IMR-90 (cell line): Measurements from ENCODE around the gene DYNLRB1. TPM values are rescaled to one million over a fixed set of nuclear protein-coding genes. Genes with fewer than 3 reads are reported as not detected.

Experiments used
- ATAC-seq: fragments of 200-7000 bp; cut with Tn5 transposase; 2 replicates; pipeline ENCODE4 v1.9.1; 2020; ENCODE audit warnings: low read depth, mild to moderate bottlenecking, moderate library complexity
- BruUV-seq: library from RNA; stranded (reverse); fragments of 400-500 nt; replicated peaks from 2 replicates; lab custom pipeline; 2021; lab: Mats Ljungman, UMichigan
- CTCF ChIA-PET: fragments of 300-600 bp; formaldehyde crosslinking; extraction: SDS; loops from one replicate; lab custom pipeline; 2021; ENCODE audit warnings: antibody characterized with exemption; lab: Yijun Ruan, JAX
- POLR2A ChIA-PET: fragments of 300-600 bp; sonication (Branson Sonifier 250); formaldehyde crosslinking; loops from one replicate; lab custom pipeline; 2022; ENCODE audit warnings: antibody characterized with exemption; ENCODE audit not compliant: unreplicated experiment; lab: Charles Lee
- DNase-seq: peaks from one replicate; pipeline ENCODE4 v3.0.0; 2013
- H2AFZ ChIP-seq: replicated peaks from 2 replicates; pipeline ENCODE3; 2013; ENCODE audit warnings: low read length, mild to moderate bottlenecking; ENCODE audit not compliant: poor library complexity
- H2AK5ac ChIP-seq: 2 replicates; pipeline ENCODE4 v1.6.1; 2013; ENCODE audit warnings: low read depth, low read length, inconsistent platforms
- H2AK9ac ChIP-seq: replicated peaks from 2 replicates; pipeline ENCODE3; 2013; ENCODE audit warnings: mild to moderate bottlenecking, low read depth, low read length, moderate library complexity; ENCODE audit not compliant: poor library complexity
- H2BK120ac ChIP-seq: 2 replicates; pipeline ENCODE4 v1.6.1; 2013; ENCODE audit warnings: low read depth, low read length, inconsistent platforms
- H2BK15ac ChIP-seq: 3 replicates; pipeline ENCODE4 v1.6.1; 2013; ENCODE audit warnings: low read depth, low read length, inconsistent platforms
- H2BK20ac ChIP-seq: 2 replicates; pipeline ENCODE4 v1.6.1; 2013; ENCODE audit warnings: low read depth, mild to moderate bottlenecking, inconsistent platforms, low read length, moderate library complexity
- H2BK5ac ChIP-seq: 2 replicates; pipeline ENCODE4 v1.6.1; 2013; ENCODE audit warnings: mild to moderate bottlenecking, low read depth, low read length, inconsistent platforms; ENCODE audit not compliant: poor library complexity, severe bottlenecking
- H3K14ac ChIP-seq: replicated peaks from 2 replicates; pipeline ENCODE4 v1.6.1; 2013; ENCODE audit warnings: low read depth, low read length, inconsistent platforms
- H3K18ac ChIP-seq: 2 replicates; pipeline ENCODE4 v1.6.1; 2013; ENCODE audit warnings: low read depth, low read length, control low read depth
- H3K23ac ChIP-seq: 2 replicates; pipeline ENCODE4 v1.6.1; 2013; ENCODE audit warnings: low read depth, low read length, inconsistent platforms
- H3K27ac ChIP-seq: 2 replicates; pipeline ENCODE4 v1.5.1; 2013; ENCODE audit warnings: mild to moderate bottlenecking, control low read depth, low read length; ENCODE audit not compliant: insufficient read depth
- H3K27me3 ChIP-seq: 2 replicates; pipeline ENCODE4 v1.6.1; 2013; ENCODE audit warnings: low read length; ENCODE audit not compliant: control insufficient read depth, insufficient read depth
- H3K36me3 ChIP-seq: 2 replicates; pipeline ENCODE4 v1.6.1; 2013; ENCODE audit warnings: low read length, mixed read lengths; ENCODE audit not compliant: control insufficient read depth, insufficient read depth
- H3K4ac ChIP-seq: 2 replicates; pipeline ENCODE4 v1.6.1; 2013; ENCODE audit warnings: low read depth, low read length, inconsistent platforms
- H3K4me1 ChIP-seq: 2 replicates; pipeline ENCODE4 v1.6.1; 2013; ENCODE audit warnings: low read length, mixed read lengths; ENCODE audit not compliant: control insufficient read depth, insufficient read depth
- H3K4me2 ChIP-seq: 2 replicates; pipeline ENCODE4 v1.6.1; 2013; ENCODE audit warnings: low read depth, mild to moderate bottlenecking, control low read depth, low read length, moderate library complexity
- H3K4me3 ChIP-seq: 2 replicates; pipeline ENCODE4 v1.5.1; 2013; ENCODE audit warnings: low read depth, mild to moderate bottlenecking, control low read depth, low read length, moderate library complexity; ENCODE audit not compliant: insufficient read depth
- H3K56ac ChIP-seq: 2 replicates; pipeline ENCODE4 v1.6.1; 2013; ENCODE audit warnings: low read length, inconsistent platforms; ENCODE audit not compliant: insufficient read depth; ENCODE audit errors: extremely low read depth
- H3K79me1 ChIP-seq, 2 experiments: 2 replicates each; pipeline ENCODE4 v1.6.1; 2013; ENCODE audit warnings: low read length in 2 of 2, inconsistent platforms in 1 of 2, low read depth in 1 of 2
- H3K9ac ChIP-seq: 2 replicates; pipeline ENCODE4 v1.6.1; 2013; ENCODE audit warnings: low read depth, low read length, control low read depth
- H3K9me1 ChIP-seq: 2 replicates; pipeline ENCODE4 v1.6.1; 2013; ENCODE audit warnings: low read length, inconsistent platforms; ENCODE audit not compliant: insufficient read depth
- H3K9me3 ChIP-seq: 2 replicates; pipeline ENCODE4 v1.6.1; 2013; ENCODE audit warnings: low read length; ENCODE audit not compliant: control insufficient read depth, insufficient read depth
- H4K20me1 ChIP-seq: 2 replicates; pipeline ENCODE4 v1.6.1; 2013; ENCODE audit warnings: low read length, inconsistent platforms; ENCODE audit not compliant: insufficient read depth
- H4K5ac ChIP-seq: 2 replicates; pipeline ENCODE4 v1.6.1; 2013; ENCODE audit warnings: mild to moderate bottlenecking, low read depth, low read length, control low read depth
- H4K8ac ChIP-seq, 2 experiments: 2 replicates each; pipeline ENCODE4 v1.6.1; 2013; ENCODE audit warnings: low read depth in 2 of 2, low read length in 2 of 2, control low read depth in 1 of 2, inconsistent platforms in 1 of 2
- H4K91ac ChIP-seq: 2 replicates; pipeline ENCODE4 v1.6.1; 2013; ENCODE audit warnings: low read depth, low read length, inconsistent platforms; ENCODE audit not compliant: insufficient read depth
- BHLHE40 ChIP-seq: fragments of 150-350 bp; IDR thresholded peaks from 2 replicates; pipeline ENCODE4 v1.6.1; 2016; ENCODE audit warnings: mild to moderate bottlenecking, low read depth, low read length
- CEBPB ChIP-seq: IDR thresholded peaks from 2 replicates; pipeline ENCODE4 v1.6.1; 2012; ENCODE audit warnings: low read depth, low read length, improper control_type of control experiment
- CHD1 ChIP-seq: IDR thresholded peaks from 2 replicates; pipeline ENCODE4 v1.6.1; 2012; ENCODE audit warnings: low read depth, low read length, improper control_type of control experiment
- FOS ChIP-seq: fragments of 150-350 bp; IDR thresholded peaks from 2 replicates; pipeline ENCODE4 v1.6.1; 2016; ENCODE audit warnings: low read depth, low read length
- MAFK ChIP-seq: IDR thresholded peaks from 2 replicates; pipeline ENCODE4 v1.6.1; 2012; ENCODE audit warnings: low read depth, low read length, improper control_type of control experiment
- MAZ ChIP-seq: IDR thresholded peaks from 2 replicates; pipeline ENCODE4 v1.6.1; 2012; ENCODE audit warnings: low read depth, mild to moderate bottlenecking, low read length, improper control_type of control experiment, moderate library complexity, borderline replicate concordance
- MXI1 ChIP-seq: IDR thresholded peaks from 2 replicates; pipeline ENCODE4 v1.6.1; 2012; ENCODE audit warnings: low read depth, mild to moderate bottlenecking, low read length, moderate library complexity, borderline replicate concordance
- NFE2L2 ChIP-seq: fragments of 150-350 bp; IDR thresholded peaks from 2 replicates; pipeline ENCODE4 v1.6.1; 2016; ENCODE audit warnings: low read depth, mild to moderate bottlenecking, low read length
- POLR2A ChIP-seq: IDR thresholded peaks from 2 replicates; pipeline ENCODE4 v1.6.1; 2012; ENCODE audit warnings: mild to moderate bottlenecking, low read depth, low read length
- RAD21 ChIP-seq: IDR thresholded peaks from 2 replicates; pipeline ENCODE4 v1.6.1; 2012; ENCODE audit warnings: low read length, improper control_type of control experiment
- RCOR1 ChIP-seq: IDR thresholded peaks from 2 replicates; pipeline ENCODE4 v1.6.1; 2012; ENCODE audit warnings: mild to moderate bottlenecking, low read length, improper control_type of control experiment; ENCODE audit not compliant: insufficient replicate concordance
- SMC3 ChIP-seq: fragments of 150-350 bp; IDR thresholded peaks from 2 replicates; pipeline ENCODE4 v1.6.1; 2016; ENCODE audit warnings: low read depth, mild to moderate bottlenecking, antibody characterized with exemption, low read length, moderate library complexity
- WGBS, 2 experiments: methylation state at CpG; one replicate each; pipeline versions ENCODE4 v1.1.5 to v1.1.7; 2013; ENCODE audit warnings: missing lambda C conversion rate in 2 of 2; ENCODE audit not compliant: insufficient read length in 1 of 2; ENCODE audit errors: extremely low coverage in 2 of 2; 5-methylcytosine and 5-hydroxymethylcytosine counted together
- dilution Hi-C: fragments of 300-500 bp; cut with HindIII; formaldehyde crosslinking; loops from one replicate; pipeline ENCODE4 v1.14.3; 2018; ENCODE audit warnings: low sequenced_read_pairs; ENCODE audit not compliant: unreplicated experiment
- in situ Hi-C: fragments of 300-500 bp; cut with MboI; formaldehyde crosslinking; loops from 3 replicates; pipeline ENCODE4 v1.14.3; 2019; ENCODE audit warnings: low sequenced_read_pairs, inconsistent platforms, mixed read lengths
- intact Hi-C: fragments of 100-400 bp; cut with micrococcal nuclease; formaldehyde crosslinking; loops from 2 replicates; pipeline ENCODE4 v1.10.0; 2022
- polyA plus RNA-seq, 3 experiments: library from polyadenylated mRNA; depleted of rRNA; stranded (reverse); fragments of >200 nt; gene quantifications; 2 replicates each; pipeline ENCODE4 v1.2.3, GENCODE V29; 2012; ENCODE audit warnings: low replicate concordance in 1 of 3
- total RNA-seq: library from RNA; depleted of rRNA; stranded (reverse); fragments of >200 nt; gene quantifications from 2 replicates; pipeline ENCODE4 v1.2.3, GENCODE V29; 2012
- TF ChIP-seq, protein P1 (sequence below): fragments of 150-350 bp; IDR thresholded peaks from 2 replicates; pipeline ENCODE4 v1.6.1; 2017; ENCODE audit warnings: mild to moderate bottlenecking, antibody characterized with exemption, low read length, low read depth
- TF ChIP-seq, protein P2 (sequence below): conservative IDR thresholded peaks from 2 replicates; pipeline ENCODE4 v1.5.1; 2012; ENCODE audit warnings: mild to moderate bottlenecking, low read depth, low read length, improper control_type of control experiment

DYNLRB1 gene
- total and polyA plus RNA-seq, 2 of the 4 experiments (the other 2 are of a cell fraction): 82.4 to 380 TPM

DNA sequence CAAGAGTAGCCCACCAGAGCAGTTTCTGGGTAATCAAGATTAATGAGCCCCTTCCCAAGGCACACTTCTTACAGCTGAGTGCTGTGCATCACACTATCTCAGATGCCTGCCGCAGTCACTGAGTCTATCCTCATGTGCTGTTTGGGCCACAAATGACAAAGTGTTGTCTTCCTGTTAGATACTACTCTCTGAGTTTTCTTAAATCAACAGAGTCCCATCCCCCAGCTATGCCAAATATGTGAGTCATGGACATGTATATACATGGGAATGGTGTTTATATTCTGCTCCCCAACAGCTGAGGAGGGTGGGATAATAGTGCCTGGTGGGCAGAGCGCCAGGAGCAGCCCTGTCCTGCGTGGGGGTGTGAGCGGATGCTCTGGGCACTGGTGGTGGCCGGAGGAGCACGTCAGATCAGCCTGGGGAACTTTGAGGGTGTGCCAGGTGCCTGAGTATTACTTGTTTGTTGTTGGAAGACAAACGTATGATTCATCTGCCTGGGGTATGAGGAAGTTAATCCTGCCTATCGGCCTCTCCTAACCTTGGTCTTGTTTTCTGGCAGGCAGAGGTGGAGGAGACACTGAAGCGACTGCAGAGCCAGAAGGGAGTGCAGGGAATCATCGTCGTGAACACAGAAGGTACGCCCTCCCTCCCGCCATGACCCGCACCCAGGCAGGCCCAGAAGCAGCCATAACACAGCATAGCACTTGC, 9.6 kb downstream of the DYNLRB1 start:
- Histone ChIP-seq H3K18ac (peak overlapping the region; percentile 78), H3K4ac (peak overlapping the region; percentile 99), H3K4me2 (peak overlapping the region; percentile 59), H4K8ac (peak overlapping the region; percentile 25 to 81; a peak in 3 of 4 replicates), H3K9ac (peak overlapping the region; percentile 46), H3K4me3 (no peak overlapping the region), H3K4me1 (peaks cover 46% of the 10 kb centered on the region), H2BK120ac (peak overlapping the region; percentile 95), H3K14ac (peak overlapping the region; percentile 97), H3K9me1 (peaks cover 61% of the 10 kb centered on the region), H2AFZ (peak overlapping the region; percentile 1), H2BK5ac (peak overlapping the region; percentile 92), H2AK9ac (peak overlapping the region; percentile 92), H2BK20ac (peak overlapping the region; percentile 97), H2BK15ac (peak overlapping the region; percentile 98; the same call in 2 of the 3 replicates), H3K79me1 (peaks cover 56 to 86% of the 10 kb centered on the region in 2 experiments), H3K27me3 (no peaks in the 10 kb centered on the region), H3K36me3 (peaks cover 40% of the 10 kb centered on the region), H4K20me1 (peaks cover 30% of the 10 kb centered on the region), H2AK5ac (peak overlapping the region; percentile 93), H3K56ac (peak overlapping the region; percentile 75), H3K27ac (peak overlapping the region; percentile 87), H3K23ac (peak overlapping the region; percentile 92), H4K5ac (peak overlapping the region; percentile 71), H3K9me3 (no peaks in the 10 kb centered on the region), H4K91ac (peak overlapping the region; percentile 97)
- ATAC-seq (peak; percentile 83), DNase-seq (peak; percentile 100)
- WGBS, 2 experiments: 0% methylated on average over 4 of the region's 14 CpGs; no CpG with 5 or more reads in 1 of the 2 experiments
- intact Hi-C loops: no loop called here
- POLR2A ChIA-PET: no interaction called here
- in situ Hi-C loops: no loop called here
- dilution Hi-C loops: no loop called here
- CTCF ChIA-PET: interaction anchor here (0.5 to 2.1 kb wide), 4 partner anchors 8 to 213 kb away, joined by 3 to 12 read pairs (median 4); no protein-coding TSS in a partner anchor
- BruUV-seq: no TSS peak
- TF ChIP-seq CEBPB (no peak), MAZ (peak; percentile 91), MAFK (no peak; the same call in none of the 2 replicates), RAD21 (0 out of 2 replicates have a peak, but pooled peaks have one; percentile 7), CHD1 (no peak), RCOR1 (peak; percentile 99), SMC3 (no peak), FOS (peak; percentile 95), POLR2A (peak; percentile 54), BHLHE40 (peak; percentile 89), NFE2L2 (peak; percentile 39; the same call in 1 of the 2 replicates), MXI1 (peak; percentile 78)
- TF ChIP-seq, protein P1, sequence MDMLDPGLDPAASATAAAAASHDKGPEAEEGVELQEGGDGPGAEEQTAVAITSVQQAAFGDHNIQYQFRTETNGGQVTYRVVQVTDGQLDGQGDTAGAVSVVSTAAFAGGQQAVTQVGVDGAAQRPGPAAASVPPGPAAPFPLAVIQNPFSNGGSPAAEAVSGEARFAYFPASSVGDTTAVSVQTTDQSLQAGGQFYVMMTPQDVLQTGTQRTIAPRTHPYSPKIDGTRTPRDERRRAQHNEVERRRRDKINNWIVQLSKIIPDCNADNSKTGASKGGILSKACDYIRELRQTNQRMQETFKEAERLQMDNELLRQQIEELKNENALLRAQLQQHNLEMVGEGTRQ: peak; percentile 7; the same call in 1 of the 2 replicates
- TF ChIP-seq, protein P2, sequence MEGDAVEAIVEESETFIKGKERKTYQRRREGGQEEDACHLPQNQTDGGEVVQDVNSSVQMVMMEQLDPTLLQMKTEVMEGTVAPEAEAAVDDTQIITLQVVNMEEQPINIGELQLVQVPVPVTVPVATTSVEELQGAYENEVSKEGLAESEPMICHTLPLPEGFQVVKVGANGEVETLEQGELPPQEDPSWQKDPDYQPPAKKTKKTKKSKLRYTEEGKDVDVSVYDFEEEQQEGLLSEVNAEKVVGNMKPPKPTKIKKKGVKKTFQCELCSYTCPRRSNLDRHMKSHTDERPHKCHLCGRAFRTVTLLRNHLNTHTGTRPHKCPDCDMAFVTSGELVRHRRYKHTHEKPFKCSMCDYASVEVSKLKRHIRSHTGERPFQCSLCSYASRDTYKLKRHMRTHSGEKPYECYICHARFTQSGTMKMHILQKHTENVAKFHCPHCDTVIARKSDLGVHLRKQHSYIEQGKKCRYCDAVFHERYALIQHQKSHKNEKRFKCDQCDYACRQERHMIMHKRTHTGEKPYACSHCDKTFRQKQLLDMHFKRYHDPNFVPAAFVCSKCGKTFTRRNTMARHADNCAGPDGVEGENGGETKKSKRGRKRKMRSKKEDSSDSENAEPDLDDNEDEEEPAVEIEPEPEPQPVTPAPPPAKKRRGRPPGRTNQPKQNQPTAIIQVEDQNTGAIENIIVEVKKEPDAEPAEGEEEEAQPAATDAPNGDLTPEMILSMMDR: no peak
